Measurements from ENCODE around the gene ZNF800.

Gene ZNF800

GRCh38 chr7:127347567-127348246, 44.8 kb downstream of the ZNF800 start:
- peak; percentile 71 for DNase-seq

- no peak for DNase-seq
Measured at GRCh38 chr7:127346575-127347256, 45.8 kb downstream of the ZNF800 start.

- DNase-seq: no peak
Measured at GRCh38 chr7:127342596-127342995, 49.9 kb downstream of the ZNF800 start.

- no peak for DNase-seq
Measured at GRCh38 chr7:127338122-127338521, 54.4 kb downstream of the ZNF800 start.

DNA sequence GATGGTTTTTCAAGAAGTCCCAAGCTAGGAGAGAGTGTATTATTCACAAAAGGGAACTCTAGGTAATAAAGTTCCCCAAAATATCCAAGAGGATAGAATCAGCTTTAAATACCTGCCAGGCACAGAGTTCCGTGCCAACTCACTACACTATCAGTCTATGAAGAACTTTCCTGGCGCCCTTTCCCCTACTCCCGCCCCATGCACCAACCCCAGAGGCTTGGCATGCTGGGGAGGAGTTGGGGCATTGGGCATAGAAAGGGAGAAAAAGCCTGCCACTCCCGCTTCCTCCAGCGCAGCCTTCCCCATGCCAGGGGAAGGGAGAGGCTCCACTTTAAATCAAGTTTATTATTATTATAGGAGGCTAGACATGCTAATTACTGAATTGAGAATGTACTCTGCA, 54.9 kb downstream of the ZNF800 start:
- no peak for DNase-seq

DNA sequence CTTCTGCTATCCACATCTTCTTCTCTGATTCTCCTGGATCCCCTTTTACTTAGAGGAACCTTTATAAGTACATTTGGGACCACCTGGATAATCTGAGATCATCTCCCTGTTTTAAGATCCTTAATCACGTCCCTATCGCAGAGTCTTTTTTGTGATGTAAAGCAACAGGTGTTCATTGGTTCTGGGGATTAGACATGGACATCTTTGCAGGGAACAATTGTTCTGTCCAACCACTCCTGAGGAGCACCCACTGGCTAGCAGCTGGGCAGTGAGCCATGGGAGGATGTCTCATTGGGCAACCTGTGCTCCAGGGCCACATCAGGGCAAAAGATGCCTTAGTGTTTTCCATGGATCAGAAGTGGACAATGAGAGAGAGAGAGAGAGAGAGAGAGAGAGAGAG, 56.0 kb downstream of the ZNF800 start:
- DNase-seq: no peak

GRCh38 chr7:127332880-127333279, 59.6 kb downstream of the ZNF800 start:
- DNase-seq: no peak

DNA sequence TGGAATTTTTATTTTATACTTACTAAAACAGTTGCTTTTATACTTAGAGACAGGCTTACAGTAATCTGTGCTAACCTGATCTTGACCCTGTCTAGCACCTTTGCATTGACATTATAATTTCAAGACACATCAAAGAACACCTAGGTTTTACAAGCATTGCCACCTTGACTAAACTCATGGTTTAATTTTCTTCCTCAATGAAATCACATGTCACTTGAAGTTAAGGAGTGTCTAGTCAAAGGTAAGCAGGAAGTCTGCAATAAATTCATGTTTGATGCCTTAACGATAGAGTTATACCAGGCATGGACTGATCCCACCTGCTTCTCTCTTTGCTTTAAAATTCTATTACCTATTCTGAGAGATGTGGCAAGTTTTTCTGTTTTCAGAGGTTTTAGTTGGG, 62.4 kb downstream of the ZNF800 start:
- no peak for DNase-seq

GRCh38 chr7:127322832-127323493, 69.5 kb downstream of the ZNF800 start:
- no peak for DNase-seq

GRCh38 chr7:127322351-127322750, 70.2 kb downstream of the ZNF800 start:
- no peak for DNase-seq

GRCh38 chr7:127320974-127321373, 71.5 kb downstream of the ZNF800 start:
- no peak for DNase-seq

Data from fibroblast of skin of back (primary cell).